MM.1S (cell line): ENCODE measurements around the gene CFAP58.
A peak's percentile ranks its signal among the peaks of the same experiment; 100 is the strongest.

Source experiments
- DNase-seq: peaks from one replicate; pipeline ENCODE4 v3.0.0-alpha.2; 2015
- H2AFZ ChIP-seq: fragments of 300-600 bp; sonication (generic); 2 replicates; pipeline ENCODE4 v1.6.0; 2016; ENCODE audit warnings: antibody characterized with exemption, low read length
- H3F3A ChIP-seq: fragments of 300-600 bp; sonication (generic); 2 replicates; pipeline ENCODE4 v1.6.1; 2016; ENCODE audit warnings: mild to moderate bottlenecking, antibody characterized with exemption, low read length, moderate library complexity, mixed read lengths; ENCODE audit not compliant: insufficient read depth
- H3K27ac ChIP-seq: fragments of 300-600 bp; sonication (generic); 2 replicates; pipeline ENCODE4 v1.5.1; 2016; ENCODE audit warnings: mild to moderate bottlenecking, low read length
- H3K27me3 ChIP-seq: fragments of 300-600 bp; sonication (generic); replicated peaks from 2 replicates; pipeline ENCODE4 v1.6.0; 2016; ENCODE audit warnings: low read length; ENCODE audit not compliant: insufficient read depth
- H3K36me3 ChIP-seq: fragments of 300-600 bp; sonication (generic); replicated peaks from 2 replicates; pipeline ENCODE4 v1.6.1; 2016; ENCODE audit warnings: mild to moderate bottlenecking, low read length, mixed read lengths; ENCODE audit not compliant: insufficient read depth
- H3K4me1 ChIP-seq: fragments of 300-600 bp; sonication (generic); 2 replicates; pipeline ENCODE4 v1.6.1; 2016; ENCODE audit warnings: low read length, mixed read lengths
- H3K4me2 ChIP-seq: fragments of 300-600 bp; sonication (generic); 2 replicates; pipeline ENCODE4 v1.6.0; 2016; ENCODE audit warnings: low read depth, low read length
- H3K4me3 ChIP-seq: fragments of 300-600 bp; sonication (generic); 2 replicates; pipeline ENCODE4 v1.5.1; 2016; ENCODE audit warnings: low read length, mixed read lengths
- H3K79me2 ChIP-seq: fragments of 300-600 bp; sonication (generic); 2 replicates; pipeline ENCODE4 v1.6.1; 2016; ENCODE audit warnings: mixed run types, low read length, mixed read lengths
- H3K9ac ChIP-seq: fragments of 300-600 bp; sonication (generic); 2 replicates; pipeline ENCODE4 v1.6.1; 2016; ENCODE audit warnings: low read length, mixed read lengths
- H3K9me2 ChIP-seq: fragments of 300-600 bp; sonication (generic); replicated peaks from 2 replicates; pipeline ENCODE4 v1.6.1; 2016; ENCODE audit warnings: mild to moderate bottlenecking, low read length, mixed read lengths; ENCODE audit not compliant: insufficient read depth
- H3K9me3 ChIP-seq: fragments of 300-600 bp; sonication (generic); replicated peaks from 2 replicates; pipeline ENCODE4 v1.6.1; 2016; ENCODE audit warnings: mild to moderate bottlenecking, low read length, mixed read lengths; ENCODE audit not compliant: insufficient read depth
- H4K20me1 ChIP-seq: fragments of 300-600 bp; sonication (generic); 2 replicates; pipeline ENCODE4 v1.6.1; 2016; ENCODE audit warnings: mild to moderate bottlenecking, low read length, moderate library complexity, mixed read lengths; ENCODE audit not compliant: insufficient read depth
- EZH2 ChIP-seq: fragments of 300-600 bp; sonication (generic); optimal IDR thresholded peaks from 2 replicates; pipeline ENCODE3; 2017; ENCODE audit warnings: low read depth, mild to moderate bottlenecking, antibody characterized with exemption, low read length, mixed read lengths
- EZH2phosphoT487 ChIP-seq: fragments of 300-600 bp; sonication (generic); IDR thresholded peaks from 2 replicates; pipeline ENCODE4 v1.6.1; 2018; ENCODE audit warnings: antibody characterized with exemption, low read length
- TF ChIP-seq, protein P1 (sequence below): fragments of 300-600 bp; sonication (generic); IDR thresholded peaks from 2 replicates; pipeline ENCODE4 v1.5.1; 2016; ENCODE audit warnings: antibody characterized with exemption, low read length, mixed read lengths

The CFAP58 gene

DNA sequence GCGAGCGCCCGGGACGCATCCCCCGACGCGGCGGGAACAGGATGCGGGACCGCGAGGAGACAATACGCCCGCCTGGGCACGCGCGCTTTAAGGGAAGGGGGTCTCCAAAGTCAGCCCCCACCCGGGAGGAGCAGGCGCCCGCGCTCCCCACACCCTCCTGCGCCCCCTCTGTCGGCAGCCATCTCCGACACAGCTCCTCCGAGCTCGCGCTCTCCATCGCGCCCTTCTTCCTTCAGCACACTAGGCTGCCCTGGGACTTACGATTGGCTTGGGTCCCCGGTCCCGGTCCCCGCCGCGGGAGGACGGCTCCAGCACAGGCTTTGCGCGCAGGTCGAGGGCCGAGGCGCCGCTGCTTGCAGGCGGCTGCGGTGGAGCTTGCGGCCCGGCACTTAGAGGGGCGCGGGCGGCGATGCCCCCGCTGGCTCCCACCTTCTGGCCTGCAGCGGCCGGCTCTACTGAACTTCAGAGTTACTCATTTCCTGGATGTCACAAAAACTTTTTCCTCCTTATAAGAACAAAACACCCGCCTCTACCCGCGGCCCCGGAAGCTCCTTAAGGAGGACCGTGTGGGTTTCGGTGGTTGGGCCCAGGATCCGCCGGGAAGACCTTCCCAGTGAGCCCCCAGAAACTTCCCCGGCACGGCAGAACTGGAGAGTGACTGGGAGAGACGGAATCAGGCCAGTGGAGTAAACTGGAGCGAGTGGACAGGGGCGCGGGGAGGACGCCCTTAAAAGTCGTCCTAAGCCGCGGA is 15.5 kb upstream of the CFAP58 start, which contains the start of gene ITPRIP:
TSS of gene ITPRIP (minus strand) at position 481 of the 751 bp plus-strand sequence. CDS start 22,414 bp downstream, outside the sequence.
- H3K36me3 ChIP-seq: no peaks in the 10 kb centered on the region
- peak within 1 kb of the TSS; percentile 97 for H3K4me2 ChIP-seq
- H3K4me3 ChIP-seq: peak within 1 kb of the TSS; percentile 82
- no peaks in the 10 kb centered on the region for H3K9me3 ChIP-seq
- peaks cover 29% of the 10 kb centered on the region for H3F3A ChIP-seq
- H3K9me2 ChIP-seq: no peaks in the 10 kb centered on the region
- no peaks in the 10 kb centered on the region for H3K27me3 ChIP-seq
- TF ChIP-seq, protein P1, sequence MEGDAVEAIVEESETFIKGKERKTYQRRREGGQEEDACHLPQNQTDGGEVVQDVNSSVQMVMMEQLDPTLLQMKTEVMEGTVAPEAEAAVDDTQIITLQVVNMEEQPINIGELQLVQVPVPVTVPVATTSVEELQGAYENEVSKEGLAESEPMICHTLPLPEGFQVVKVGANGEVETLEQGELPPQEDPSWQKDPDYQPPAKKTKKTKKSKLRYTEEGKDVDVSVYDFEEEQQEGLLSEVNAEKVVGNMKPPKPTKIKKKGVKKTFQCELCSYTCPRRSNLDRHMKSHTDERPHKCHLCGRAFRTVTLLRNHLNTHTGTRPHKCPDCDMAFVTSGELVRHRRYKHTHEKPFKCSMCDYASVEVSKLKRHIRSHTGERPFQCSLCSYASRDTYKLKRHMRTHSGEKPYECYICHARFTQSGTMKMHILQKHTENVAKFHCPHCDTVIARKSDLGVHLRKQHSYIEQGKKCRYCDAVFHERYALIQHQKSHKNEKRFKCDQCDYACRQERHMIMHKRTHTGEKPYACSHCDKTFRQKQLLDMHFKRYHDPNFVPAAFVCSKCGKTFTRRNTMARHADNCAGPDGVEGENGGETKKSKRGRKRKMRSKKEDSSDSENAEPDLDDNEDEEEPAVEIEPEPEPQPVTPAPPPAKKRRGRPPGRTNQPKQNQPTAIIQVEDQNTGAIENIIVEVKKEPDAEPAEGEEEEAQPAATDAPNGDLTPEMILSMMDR: peak; percentile 28
- TF ChIP-seq EZH2phosphoT487: no peak
- H4K20me1 ChIP-seq: no peaks in the 10 kb centered on the region
- peak; percentile 76 for DNase-seq
- H3K4me1 ChIP-seq: peaks cover 8% of the 10 kb centered on the region
- H3K9ac ChIP-seq: peak within 1 kb of the TSS; percentile 79
- peak within 1 kb of the TSS; percentile 85 for H3K27ac ChIP-seq
- H3K79me2 ChIP-seq: peaks cover 46% of the 10 kb centered on the region
- peak within 1 kb of the TSS; percentile 73 for H2AFZ ChIP-seq

DNA sequence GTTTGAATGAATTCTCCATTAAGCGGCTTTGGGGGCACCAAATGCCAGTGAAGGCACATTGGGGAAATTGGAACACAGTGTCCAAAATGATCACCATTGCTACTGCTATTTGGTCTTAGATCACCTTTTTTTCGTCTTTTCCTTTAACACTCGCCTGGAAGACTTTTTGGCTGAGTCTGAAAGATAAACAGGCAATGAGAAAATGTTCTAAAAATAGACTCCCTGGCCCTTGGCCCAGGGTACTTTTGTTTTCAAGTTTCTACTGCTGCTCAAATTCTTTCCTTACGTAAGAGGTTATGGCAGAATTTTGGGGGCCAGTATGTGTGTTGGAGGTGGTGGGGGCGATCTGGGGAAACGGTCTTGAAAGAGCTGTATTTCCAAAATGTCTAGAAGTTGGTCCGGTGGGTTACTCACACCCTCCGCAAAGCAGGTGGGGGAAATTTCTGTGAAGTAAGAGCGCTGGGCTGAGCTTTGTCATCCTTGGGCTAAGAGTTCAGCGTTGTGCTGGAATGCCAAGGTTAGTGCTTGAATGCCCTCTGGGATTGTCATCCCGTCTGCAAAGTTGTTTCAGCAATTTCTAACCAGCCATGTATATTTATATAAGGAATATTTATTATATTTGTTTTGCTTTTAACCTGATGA is 14.0 kb upstream of the CFAP58 start:
- H4K20me1 ChIP-seq: no peaks in the 10 kb centered on the region
- no peaks in the 10 kb centered on the region for H3K36me3 ChIP-seq
- peak overlapping the region; percentile 97 for H3K4me2 ChIP-seq
- peak; percentile 24 for DNase-seq
- peak overlapping the region; percentile 79 for H3K9ac ChIP-seq
- no peaks in the 10 kb centered on the region for H3K9me2 ChIP-seq
- H3F3A ChIP-seq: peaks cover 29% of the 10 kb centered on the region
- TF ChIP-seq EZH2 (no peak), EZH2phosphoT487 (no peak)
- TF ChIP-seq, protein P1: no peak
- no peaks in the 10 kb centered on the region for H3K9me3 ChIP-seq
- H3K79me2 ChIP-seq: peaks cover 32% of the 10 kb centered on the region
- H2AFZ ChIP-seq: peak overlapping the region; percentile 73
- H3K27ac ChIP-seq: peak overlapping the region; percentile 85; the same call in 1 of the 2 replicates
- peak overlapping the region; percentile 82 for H3K4me3 ChIP-seq
- peaks cover 8% of the 10 kb centered on the region for H3K4me1 ChIP-seq
- H3K27me3 ChIP-seq: no peaks in the 10 kb centered on the region

DNA sequence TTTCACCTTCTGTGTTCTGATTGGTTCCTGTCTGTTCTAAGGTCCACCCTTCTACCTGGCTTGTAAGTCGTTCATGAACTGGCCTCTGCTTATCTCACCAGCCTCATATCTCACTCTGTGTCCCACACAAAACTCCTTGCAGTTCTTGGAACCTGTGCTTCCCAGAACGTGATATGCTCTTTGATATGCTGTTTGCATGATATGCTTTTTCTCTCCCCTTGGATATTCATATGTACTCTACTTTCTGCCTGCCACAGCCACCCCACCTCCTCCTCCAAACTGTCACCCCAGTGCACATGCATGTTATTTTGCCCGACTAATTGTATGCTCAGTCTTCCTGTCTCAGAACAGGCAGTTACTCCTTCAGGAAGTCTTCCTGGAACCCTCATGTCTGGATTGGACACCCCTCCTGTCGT is 13.5 kb upstream of the CFAP58 start:
- no peak for DNase-seq
- Histone ChIP-seq H3K4me3 (no peak overlapping the region), H3K36me3 (no peaks in the 10 kb centered on the region), H3K27me3 (no peaks in the 10 kb centered on the region), H3K27ac (no peak overlapping the region), H3K4me1 (peaks cover 8% of the 10 kb centered on the region), H3K79me2 (peaks cover 26% of the 10 kb centered on the region), H3K9me2 (no peaks in the 10 kb centered on the region), H3K9ac (no peak overlapping the region), H3K9me3 (no peaks in the 10 kb centered on the region), H2AFZ (no peak overlapping the region), H3F3A (peaks cover 29% of the 10 kb centered on the region), H4K20me1 (no peaks in the 10 kb centered on the region), H3K4me2 (no peak overlapping the region)
- no peak for TF ChIP-seq EZH2phosphoT487
- no peak for TF ChIP-seq EZH2
- TF ChIP-seq, protein P1: no peak
